Activated naive CD4-positive, alpha-beta T cell treated with anti-CD3 and anti-CD28 coated beads, Interleukin-2, amount 50 U/mL, for 72 hours (primary cell): ENCODE data around the gene IL4R. TPM values are rescaled to one million over a fixed set of nuclear protein-coding genes. Genes with fewer than 3 reads are reported as not detected.
"Not testable (repeated sequence)": the region's sequence is repeated elsewhere in the genome, so short reads cannot be mapped to it uniquely, and the experiment has no call there.

ENCODE experiments used
- ATAC-seq, 2 donors: fragments of 150-1000 bp; cut with Tn5 transposase; 2 replicates each; pipeline ENCODE4 v1.10.0; 2021; ENCODE audit warnings: mild to moderate bottlenecking in 2 of 2, moderate library complexity in 2 of 2
- DNase-seq, 2 donors: peaks; one replicate each; pipeline ENCODE4 v3.0.0; 2021 to 2022; ENCODE audit warnings: low spot score in 2 of 2
- H3K27ac Mint-ChIP-seq, 2 donors: one replicate each; pipeline ENCODE4 v1.8.0; 2022; ENCODE audit warnings: mild to moderate bottlenecking in 2 of 2, mixed read lengths in 2 of 2
- H3K36me3 Mint-ChIP-seq, 2 donors: one replicate each; pipeline ENCODE4 v1.8.0; 2022; ENCODE audit warnings: mixed read lengths in 2 of 2
- H3K9me3 Mint-ChIP-seq, 2 donors: one replicate each; pipeline ENCODE4 v1.8.0; 2022; ENCODE audit warnings: mixed read lengths in 2 of 2
- total RNA-seq, 2 donors: library from RNA; stranded (reverse); gene quantifications; one replicate each; pipeline ENCODE4 v1.2.3, GENCODE V29; 2022

Gene IL4R
- total RNA-seq, 2 donors from 2014 or later: 166 to 218 TPM

DNA sequence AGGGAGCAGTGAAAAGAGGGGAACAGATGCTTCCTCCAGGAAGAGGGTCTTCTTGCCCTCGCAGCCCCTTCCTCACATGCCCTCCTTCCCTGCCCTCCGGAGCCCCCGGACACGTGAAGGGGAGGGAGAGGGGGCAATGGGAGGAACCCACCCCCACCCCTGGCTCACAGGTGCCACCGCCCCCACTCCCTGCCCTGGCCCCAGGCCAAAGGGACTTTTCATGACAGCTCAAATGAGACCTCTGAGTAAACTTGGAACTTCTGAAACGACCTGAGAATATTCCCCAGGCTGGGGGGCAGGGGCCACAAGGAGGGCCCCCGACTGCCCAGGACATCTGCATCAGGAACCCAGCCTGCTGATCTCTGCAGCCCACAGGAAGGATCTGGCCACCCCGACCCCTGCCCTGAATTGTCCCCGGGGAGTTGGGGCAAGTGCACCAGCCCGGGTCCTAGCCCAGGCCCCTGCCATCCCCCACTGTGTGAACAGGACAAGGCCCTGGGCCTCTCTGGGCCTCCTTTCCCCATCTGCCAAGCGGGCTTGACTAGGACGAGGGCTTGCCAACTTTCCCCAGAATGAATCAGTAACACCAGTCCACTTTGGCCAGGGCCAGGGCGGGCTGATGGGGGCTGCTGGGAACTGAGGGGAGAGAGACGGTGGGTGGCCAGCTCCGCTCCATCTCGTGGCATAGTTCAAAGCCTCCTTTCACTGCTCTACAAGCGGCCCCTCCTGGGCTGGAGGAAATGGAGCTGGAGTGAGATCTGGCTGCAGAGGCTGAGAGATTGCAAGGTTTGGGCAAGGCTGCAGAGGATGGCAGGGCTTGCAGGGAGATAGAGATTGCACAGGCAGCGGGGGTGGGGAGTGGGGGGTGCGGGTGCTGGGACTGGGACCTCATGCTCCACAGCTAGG is 92.0 kb downstream of the IL4R start:
- H3K9me3 Mint-ChIP-seq: no peaks in the 10 kb centered on the region
- ATAC-seq (peak; percentile 10 to 32), DNase-seq (peak; percentile 85 to 87)
- H3K27ac Mint-ChIP-seq: peak overlapping the region; percentile 97 to 100
- peaks cover 55 to 84% of the 10 kb centered on the region in 2 donors for H3K36me3 Mint-ChIP-seq

DNA sequence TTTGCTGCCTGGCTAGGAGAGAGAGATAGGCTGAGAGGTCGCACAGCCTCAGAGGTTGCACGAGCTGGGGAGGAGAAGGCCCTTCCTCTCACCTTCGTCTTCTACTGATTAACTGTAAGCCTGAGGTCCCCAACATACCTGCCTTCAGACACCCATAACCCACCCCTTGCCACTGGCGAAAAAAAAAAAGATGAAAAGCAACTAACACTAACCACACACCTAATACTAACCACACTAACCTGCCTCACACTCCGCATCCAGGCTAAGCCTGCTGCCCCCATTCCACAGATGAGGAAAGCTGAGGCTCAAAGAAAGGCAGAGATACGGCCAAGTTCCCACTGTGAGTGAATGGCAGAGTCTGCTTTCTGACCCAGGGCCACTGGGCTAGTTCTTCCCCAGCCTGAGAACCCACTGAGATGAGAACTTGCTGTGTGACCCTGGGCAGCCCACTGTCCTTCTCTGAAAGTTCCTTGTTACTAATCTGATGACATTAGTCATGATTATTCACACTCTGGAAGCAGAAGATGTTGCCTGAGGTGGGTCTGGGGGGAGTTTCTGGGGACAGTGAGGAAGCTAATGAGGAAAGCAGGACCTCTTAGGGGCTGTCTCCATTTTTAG is 92.8 kb downstream of the IL4R start:
- H3K36me3 Mint-ChIP-seq: peaks cover 58 to 92% of the 10 kb centered on the region in 2 donors
- peak; percentile 6 to 24 for ATAC-seq
- peak in 1 of 2 donors; percentile 74 for DNase-seq
- H3K9me3 Mint-ChIP-seq: peaks cover 0 to under 1% of the 10 kb centered on the region in 2 donors
- H3K27ac Mint-ChIP-seq: peak overlapping the region; percentile 97 to 100

DNA sequence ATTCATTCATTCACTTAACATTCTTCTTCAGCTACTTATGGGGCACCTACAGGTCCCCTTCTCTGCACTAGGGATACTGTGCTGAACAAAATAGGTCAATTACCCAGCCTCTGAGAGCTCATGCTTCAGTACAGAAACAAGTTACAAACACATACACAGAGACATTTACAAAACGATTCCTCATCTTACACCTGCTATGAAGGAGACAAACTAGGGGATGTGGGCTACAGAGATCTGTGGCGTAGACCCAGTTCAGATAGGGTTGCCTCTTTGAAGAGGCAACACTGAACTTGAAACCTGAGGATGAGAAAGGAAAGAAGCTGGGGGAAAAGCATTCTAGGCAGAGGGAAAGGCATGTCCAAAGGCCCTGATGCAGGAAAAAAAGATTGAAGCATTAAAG is 93.4 kb downstream of the IL4R start:
- H3K27ac Mint-ChIP-seq: peak overlapping the region; percentile 97 to 100
- DNase-seq (no peak), ATAC-seq (peak; percentile 2 to 14)
- H3K9me3 Mint-ChIP-seq: peaks cover 0 to 6% of the 10 kb centered on the region in 2 donors
- H3K36me3 Mint-ChIP-seq: peaks cover 62 to 95% of the 10 kb centered on the region in 2 donors

DNA sequence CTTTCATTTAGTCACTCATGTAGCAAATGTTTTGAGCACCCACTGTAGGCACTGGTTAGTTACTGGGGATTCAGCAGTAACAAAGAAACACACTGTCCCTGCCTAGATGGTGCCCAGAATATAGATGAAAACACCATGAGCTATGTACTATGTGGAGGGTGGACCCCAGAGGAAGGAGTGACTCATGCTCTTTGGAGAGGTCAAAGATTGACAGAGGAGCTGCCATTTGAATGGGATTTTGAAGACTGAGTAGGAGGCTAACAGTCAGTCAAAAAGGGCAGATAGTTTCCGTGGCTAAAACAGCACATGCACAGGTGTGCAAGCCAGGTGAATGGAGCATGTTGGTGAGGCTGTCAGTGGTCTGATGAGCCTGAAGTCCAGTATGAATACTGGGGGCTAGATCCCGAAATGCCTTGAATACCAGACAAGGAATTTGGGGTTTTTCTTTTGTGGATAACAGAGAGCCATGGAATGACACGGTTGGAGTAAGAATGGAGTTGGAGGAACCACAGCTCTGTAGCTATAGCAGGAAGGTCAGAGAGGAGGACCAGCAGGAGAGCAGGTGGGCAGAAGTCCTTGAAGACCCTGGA is 94.3 kb downstream of the IL4R start:
- H3K36me3 Mint-ChIP-seq: peaks cover 62 to 95% of the 10 kb centered on the region in 2 donors
- peak; percentile 70 to 77 for ATAC-seq

DNA sequence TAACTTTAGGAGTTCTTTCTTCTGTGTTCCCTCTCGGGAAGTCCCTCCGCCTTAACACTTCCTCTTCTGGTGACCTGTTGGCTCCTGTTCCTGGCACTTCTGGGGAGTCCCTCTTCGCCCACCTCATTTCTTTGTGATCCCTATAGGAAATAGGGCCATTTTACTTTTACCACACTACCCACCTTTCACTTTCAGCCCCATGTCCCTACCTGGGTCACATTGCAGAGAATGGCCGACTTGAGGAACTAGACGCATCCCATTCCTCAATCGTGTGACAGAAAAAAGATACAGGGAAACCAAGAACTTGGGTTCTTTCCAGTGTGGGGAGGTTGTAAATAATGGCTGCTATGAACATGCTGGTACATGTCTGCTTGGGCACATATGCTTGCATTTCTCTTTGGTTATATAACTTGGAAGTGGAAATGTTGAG is 94.8 kb downstream of the IL4R start:
- Mint-ChIP-seq H3K9me3 (peaks cover 4 to 17% of the 10 kb centered on the region in 2 donors), H3K27ac (peak overlapping the region; percentile 97 to 100), H3K36me3 (peaks cover 62 to 95% of the 10 kb centered on the region in 2 donors)
- ATAC-seq (peak in 1 of 2 donors; percentile 23), DNase-seq (peak in 1 of 2 donors; percentile 77)

More for the DNA sequence above, 94.3 kb downstream of the IL4R start:
- Mint-ChIP-seq H3K27ac (peak overlapping the region; percentile 97 to 100), H3K9me3 (peaks cover 0 to 13% of the 10 kb centered on the region in 2 donors)
- peak; percentile 59 to 67 for DNase-seq

DNA sequence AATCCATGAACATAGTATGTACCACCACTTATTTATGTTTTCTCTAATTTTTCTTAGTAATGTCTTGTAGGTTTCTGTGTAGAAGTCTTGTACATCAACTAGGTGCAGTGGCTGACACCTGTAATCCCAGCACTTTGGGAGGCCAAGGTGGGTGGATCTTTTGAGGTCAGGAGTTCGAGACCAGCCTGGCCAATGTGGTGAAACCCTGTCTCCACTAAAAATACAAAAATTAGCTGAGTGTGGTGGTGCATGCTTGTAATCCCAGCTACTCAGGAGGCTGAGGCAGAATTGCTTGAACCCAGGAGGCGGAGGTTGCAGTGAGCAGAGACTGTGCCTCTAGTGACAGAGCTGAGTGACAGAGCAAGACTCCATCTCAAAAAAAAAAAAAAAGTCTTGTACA is 96.2 kb downstream of the IL4R start:
- Mint-ChIP-seq H3K27ac (peak overlapping the region; percentile 96 to 100), H3K36me3 (peaks cover 60 to 95% of the 10 kb centered on the region in 2 donors), H3K9me3 (peaks cover 4 to 17% of the 10 kb centered on the region in 2 donors)
- DNase-seq, ATAC-seq: not testable (repeated sequence)

DNA sequence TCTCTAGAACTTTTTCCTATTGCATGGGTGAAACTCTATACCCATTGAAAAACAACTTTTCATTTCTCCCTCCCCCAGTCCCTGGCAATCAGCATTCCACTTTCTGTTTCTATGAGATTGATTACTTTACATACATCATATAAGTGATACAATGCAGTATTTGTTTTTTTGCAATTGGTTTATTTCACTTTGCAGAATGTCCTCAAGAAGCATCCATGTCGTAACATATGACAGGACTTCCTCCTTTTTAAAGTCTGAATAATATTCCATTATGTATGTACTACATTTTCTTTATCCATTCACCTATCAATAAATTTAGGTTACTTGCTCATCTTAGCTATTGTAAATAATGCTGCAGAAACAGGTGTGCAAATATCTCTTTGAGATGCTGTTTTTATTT is 97.0 kb downstream of the IL4R start:
- Mint-ChIP-seq H3K36me3 (peaks cover 61 to 97% of the 10 kb centered on the region in 2 donors), H3K27ac (peak overlapping the region; percentile 58 to 100), H3K9me3 (peaks cover 4 to 17% of the 10 kb centered on the region in 2 donors)
- ATAC-seq: no peak
- no peak for DNase-seq

DNA sequence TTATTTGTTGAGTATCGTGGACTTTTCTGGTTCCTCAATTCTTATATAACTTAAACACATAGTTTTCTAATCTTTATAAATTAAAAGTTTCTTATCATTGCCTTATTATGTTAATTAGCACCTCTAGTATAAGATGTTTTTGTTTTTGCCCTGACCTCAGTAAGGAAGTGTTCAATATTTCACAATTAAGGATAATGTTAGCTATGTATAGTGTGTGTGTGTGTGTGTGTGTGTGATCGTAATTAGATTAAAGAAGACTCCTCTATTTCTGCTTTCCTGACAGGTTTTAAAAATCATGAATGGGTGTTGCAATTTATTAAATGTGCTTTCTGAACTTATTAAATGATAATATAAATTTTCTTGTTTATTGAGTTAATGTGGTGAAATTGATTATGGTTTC is 100.2 kb downstream of the IL4R start:
- ATAC-seq (no peak), DNase-seq (no peak)
- H3K27ac Mint-ChIP-seq: peak overlapping the region; percentile 42 to 91
- peaks cover 61 to 88% of the 10 kb centered on the region in 2 donors for H3K36me3 Mint-ChIP-seq
- H3K9me3 Mint-ChIP-seq: peaks cover 7 to 27% of the 10 kb centered on the region in 2 donors

Other genes with a start within 250 kb of the IL4R start
- not detected for gene C16orf82, start 247.0 kb upstream of the IL4R start, total RNA-seq
- 10 to 100 TPM in 1 of 2 donors, 1 to 10 TPM in 1; 9.2 to 10.8 TPM for gene KDM8, start 110.4 kb upstream of the IL4R start, total RNA-seq
- gene NSMCE1, start 45.2 kb upstream of the IL4R start, total RNA-seq: 100 to 1,000 TPM; 106 to 132 TPM
- 100 to 1,000 TPM; 103 to 106 TPM for gene IL21R, start 88.2 kb downstream of the IL4R start, total RNA-seq
- gene GTF3C1, start 235.9 kb downstream of the IL4R start, total RNA-seq: 10 to 100 TPM; 53.3 to 70.0 TPM
- 10 to 100 TPM; 15.0 to 18.3 TPM for gene KATNIP, start 236.2 kb downstream of the IL4R start, total RNA-seq